COR-L47 (cell line): ENCODE data around the gene AKT3.

Experiments
- DNase-seq: peaks from one replicate; lab custom pipeline; 2025; lab: John Stamatoyannopoulos, UW

AKT3 gene

GRCh38 chr1:243461700-243462099, 388.3 kb downstream of the AKT3 start:
- no peak for DNase-seq

GRCh38 chr1:243459059-243459458, 391.0 kb downstream of the AKT3 start:
- DNase-seq, result no peak

GRCh38 chr1:243457363-243457982, 392.6 kb downstream of the AKT3 start:
- no peak for DNase-seq

GRCh38 chr1:243455760-243456651, 394.0 kb downstream of the AKT3 start:
- DNase-seq, result no peak

- DNase-seq, result no peak
These were observed 395.6 kb downstream of the AKT3 start for GRCh38 chr1:243454328-243454997.

GRCh38 chr1:243452092-243452491, 398.0 kb downstream of the AKT3 start:
- DNase-seq, result no peak

GRCh38 chr1:243449373-243449772, 400.7 kb downstream of the AKT3 start:
- DNase-seq, result no peak

- no peak for DNase-seq
These were observed 402.2 kb downstream of the AKT3 start for GRCh38 chr1:243447844-243448243.

- no peak for DNase-seq
These were observed 402.7 kb downstream of the AKT3 start for GRCh38 chr1:243447347-243447746.

- no peak for DNase-seq
These were observed 406.5 kb downstream of the AKT3 start for GRCh38 chr1:243443557-243443956.

- DNase-seq, result no peak
These were observed 408.4 kb downstream of the AKT3 start for GRCh38 chr1:243441601-243442000.

- DNase-seq, result no peak
These were observed 409.6 kb downstream of the AKT3 start for GRCh38 chr1:243440406-243440805.

- no peak for DNase-seq
These were observed 411.2 kb downstream of the AKT3 start for GRCh38 chr1:243438815-243439214.
